Osteoblast (primary cell): ENCODE results near the gene TADA1. TPM values are rescaled to one million over a fixed set of nuclear protein-coding genes. Genes with fewer than 3 reads are reported as not detected.

Experiments
- DNase-seq: peaks from one replicate; pipeline ENCODE4 v3.0.0; 2011; ENCODE audit warnings: low spot score, mixed read lengths; ENCODE audit not compliant: insufficient read length; ENCODE audit errors: missing footprints
- H2AFZ ChIP-seq: 2 replicates; pipeline ENCODE4 v1.6.0; 2011; ENCODE audit warnings: mild to moderate bottlenecking, low read length
- H3K27ac ChIP-seq: 2 replicates; pipeline ENCODE4 v1.5.1; 2011; ENCODE audit warnings: mild to moderate bottlenecking, low read depth, low read length, moderate library complexity
- H3K27me3 ChIP-seq: 2 replicates; pipeline ENCODE4 v1.6.0; 2012; ENCODE audit warnings: mild to moderate bottlenecking, control low read depth, inconsistent platforms, low read length, moderate library complexity; ENCODE audit not compliant: insufficient read depth
- H3K36me3 ChIP-seq: 2 replicates; pipeline ENCODE4 v1.5.1; 2011; ENCODE audit warnings: mild to moderate bottlenecking, low read length, control low read depth, moderate library complexity; ENCODE audit not compliant: insufficient read depth
- H3K4me1 ChIP-seq: 2 replicates; pipeline ENCODE4 v1.5.1; 2011; ENCODE audit warnings: mild to moderate bottlenecking, low read length, control low read depth, moderate library complexity; ENCODE audit not compliant: insufficient read depth
- H3K4me2 ChIP-seq: 2 replicates; pipeline ENCODE4 v1.6.0; 2011; ENCODE audit warnings: mild to moderate bottlenecking, low read length; ENCODE audit not compliant: insufficient read depth
- H3K4me3 ChIP-seq: fragments of 200-600 bp; sonication (generic); 3 replicates; pipeline ENCODE4 v1.5.1; 2012; ENCODE audit warnings: mild to moderate bottlenecking, low read length, inconsistent platforms; ENCODE audit not compliant: insufficient read depth
- H3K79me2 ChIP-seq: 2 replicates; pipeline ENCODE4 v1.6.0; 2012; ENCODE audit warnings: mild to moderate bottlenecking, low read length, control low read depth, inconsistent platforms; ENCODE audit not compliant: insufficient read depth
- H3K9me3 ChIP-seq: 2 replicates; pipeline ENCODE4 v1.5.1; 2011; ENCODE audit warnings: low read depth, low read length, control low read depth
- H4K20me1 ChIP-seq: 2 replicates; pipeline ENCODE4 v1.6.0; 2012; ENCODE audit warnings: mild to moderate bottlenecking, low read length, control low read depth; ENCODE audit not compliant: insufficient read depth
- CTCF ChIP-seq: IDR thresholded peaks from 2 replicates; pipeline ENCODE4 v1.5.1; 2011; ENCODE audit warnings: mild to moderate bottlenecking, low read depth, low read length, moderate library complexity; ENCODE audit errors: extremely low read depth
- total RNA-seq: library from RNA; depleted of rRNA; stranded (reverse); fragments of >200 nt; gene quantifications from 2 replicates; pipeline ENCODE4 v1.2.3, GENCODE V29; 2012

The TADA1 gene
- total RNA-seq, 1 donor, result 11.6 TPM

GRCh38 chr1:166858726-166859419 lies 17.2 kb downstream of the TADA1 start:
- Histone ChIP-seq H4K20me1 (peaks cover 8% of the 10 kb centered on the region), H3K27me3 (no peaks in the 10 kb centered on the region), H3K9me3 (no peaks in the 10 kb centered on the region), H3K4me2 (no peak overlapping the region), H2AFZ (no peak overlapping the region), H3K36me3 (peaks cover 57% of the 10 kb centered on the region), H3K27ac (no peak overlapping the region), H3K4me3 (no peak overlapping the region), H3K79me2 (peaks cover 2% of the 10 kb centered on the region), H3K4me1 (no peaks in the 10 kb centered on the region)
- TF ChIP-seq CTCF, result no peak
- no peak for DNase-seq

- no peak for DNase-seq
- no peak for TF ChIP-seq CTCF
- H3K4me3 ChIP-seq, result no peak overlapping the region
- peaks cover 2% of the 10 kb centered on the region for H3K79me2 ChIP-seq
- no peak overlapping the region for H3K27ac ChIP-seq
- H4K20me1 ChIP-seq, result peaks cover 8% of the 10 kb centered on the region
- H3K9me3 ChIP-seq, result no peaks in the 10 kb centered on the region
- no peak overlapping the region for H3K4me2 ChIP-seq
- H3K36me3 ChIP-seq, result peaks cover 58% of the 10 kb centered on the region
- no peak overlapping the region for H2AFZ ChIP-seq
- H3K4me1 ChIP-seq, result no peaks in the 10 kb centered on the region
- no peaks in the 10 kb centered on the region for H3K27me3 ChIP-seq
These were observed 18.1 kb downstream of the TADA1 start for GRCh38 chr1:166857995-166858394.

- Histone ChIP-seq H3K9me3 (no peaks in the 10 kb centered on the region), H4K20me1 (peaks cover 8% of the 10 kb centered on the region), H3K4me2 (no peak overlapping the region), H3K36me3 (peaks cover 71% of the 10 kb centered on the region), H3K27me3 (no peaks in the 10 kb centered on the region), H2AFZ (no peak overlapping the region), H3K4me3 (no peak overlapping the region), H3K79me2 (peaks cover 2% of the 10 kb centered on the region), H3K27ac (no peak overlapping the region), H3K4me1 (no peaks in the 10 kb centered on the region)
- DNase-seq, result no peak
- no peak for TF ChIP-seq CTCF
These were observed 20.5 kb downstream of the TADA1 start for GRCh38 chr1:166855558-166855957.

- no peak overlapping the region for H3K27ac ChIP-seq
- no peak overlapping the region for H3K4me3 ChIP-seq
- TF ChIP-seq CTCF, result no peak
- H3K36me3 ChIP-seq, result peaks cover 79% of the 10 kb centered on the region
- no peaks in the 10 kb centered on the region for H3K9me3 ChIP-seq
- no peak for DNase-seq
- no peak overlapping the region for H3K4me2 ChIP-seq
- H4K20me1 ChIP-seq, result peaks cover 8% of the 10 kb centered on the region
- no peaks in the 10 kb centered on the region for H3K27me3 ChIP-seq
- H3K4me1 ChIP-seq, result no peaks in the 10 kb centered on the region
- no peak overlapping the region for H2AFZ ChIP-seq
- peaks cover 15% of the 10 kb centered on the region for H3K79me2 ChIP-seq
These were observed 23.1 kb downstream of the TADA1 start for GRCh38 chr1:166852918-166853317.
